MM.1S (cell line): Measurements from ENCODE around the gene DEPP1.

Experiments used
- DNase-seq: peaks from one replicate; pipeline ENCODE4 v3.0.0-alpha.2; 2015
- H2AFZ ChIP-seq: fragments of 300-600 bp; sonication (generic); 2 replicates; pipeline ENCODE4 v1.6.0; 2016; ENCODE audit warnings: antibody characterized with exemption, low read length
- H3F3A ChIP-seq: fragments of 300-600 bp; sonication (generic); 2 replicates; pipeline ENCODE4 v1.6.1; 2016; ENCODE audit warnings: mild to moderate bottlenecking, antibody characterized with exemption, low read length, moderate library complexity, mixed read lengths; ENCODE audit not compliant: insufficient read depth
- H3K27ac ChIP-seq: fragments of 300-600 bp; sonication (generic); 2 replicates; pipeline ENCODE4 v1.5.1; 2016; ENCODE audit warnings: mild to moderate bottlenecking, low read length
- H3K27me3 ChIP-seq: fragments of 300-600 bp; sonication (generic); replicated peaks from 2 replicates; pipeline ENCODE4 v1.6.0; 2016; ENCODE audit warnings: low read length; ENCODE audit not compliant: insufficient read depth
- H3K36me3 ChIP-seq: fragments of 300-600 bp; sonication (generic); replicated peaks from 2 replicates; pipeline ENCODE4 v1.6.1; 2016; ENCODE audit warnings: mild to moderate bottlenecking, low read length, mixed read lengths; ENCODE audit not compliant: insufficient read depth
- H3K4me1 ChIP-seq: fragments of 300-600 bp; sonication (generic); 2 replicates; pipeline ENCODE4 v1.6.1; 2016; ENCODE audit warnings: low read length, mixed read lengths
- H3K4me2 ChIP-seq: fragments of 300-600 bp; sonication (generic); 2 replicates; pipeline ENCODE4 v1.6.0; 2016; ENCODE audit warnings: low read depth, low read length
- H3K4me3 ChIP-seq: fragments of 300-600 bp; sonication (generic); 2 replicates; pipeline ENCODE4 v1.5.1; 2016; ENCODE audit warnings: low read length, mixed read lengths
- H3K79me2 ChIP-seq: fragments of 300-600 bp; sonication (generic); 2 replicates; pipeline ENCODE4 v1.6.1; 2016; ENCODE audit warnings: mixed run types, low read length, mixed read lengths
- H3K9ac ChIP-seq: fragments of 300-600 bp; sonication (generic); 2 replicates; pipeline ENCODE4 v1.6.1; 2016; ENCODE audit warnings: low read length, mixed read lengths
- H3K9me2 ChIP-seq: fragments of 300-600 bp; sonication (generic); replicated peaks from 2 replicates; pipeline ENCODE4 v1.6.1; 2016; ENCODE audit warnings: mild to moderate bottlenecking, low read length, mixed read lengths; ENCODE audit not compliant: insufficient read depth
- H3K9me3 ChIP-seq: fragments of 300-600 bp; sonication (generic); replicated peaks from 2 replicates; pipeline ENCODE4 v1.6.1; 2016; ENCODE audit warnings: mild to moderate bottlenecking, low read length, mixed read lengths; ENCODE audit not compliant: insufficient read depth
- H4K20me1 ChIP-seq: fragments of 300-600 bp; sonication (generic); 2 replicates; pipeline ENCODE4 v1.6.1; 2016; ENCODE audit warnings: mild to moderate bottlenecking, low read length, moderate library complexity, mixed read lengths; ENCODE audit not compliant: insufficient read depth
- EZH2 ChIP-seq: fragments of 300-600 bp; sonication (generic); optimal IDR thresholded peaks from 2 replicates; pipeline ENCODE3; 2017; ENCODE audit warnings: low read depth, mild to moderate bottlenecking, antibody characterized with exemption, low read length, mixed read lengths
- EZH2phosphoT487 ChIP-seq: fragments of 300-600 bp; sonication (generic); IDR thresholded peaks from 2 replicates; pipeline ENCODE4 v1.6.1; 2018; ENCODE audit warnings: antibody characterized with exemption, low read length
- TF ChIP-seq, protein P1 (sequence below): fragments of 300-600 bp; sonication (generic); IDR thresholded peaks from 2 replicates; pipeline ENCODE4 v1.5.1; 2016; ENCODE audit warnings: antibody characterized with exemption, low read length, mixed read lengths

Gene DEPP1

DNA sequence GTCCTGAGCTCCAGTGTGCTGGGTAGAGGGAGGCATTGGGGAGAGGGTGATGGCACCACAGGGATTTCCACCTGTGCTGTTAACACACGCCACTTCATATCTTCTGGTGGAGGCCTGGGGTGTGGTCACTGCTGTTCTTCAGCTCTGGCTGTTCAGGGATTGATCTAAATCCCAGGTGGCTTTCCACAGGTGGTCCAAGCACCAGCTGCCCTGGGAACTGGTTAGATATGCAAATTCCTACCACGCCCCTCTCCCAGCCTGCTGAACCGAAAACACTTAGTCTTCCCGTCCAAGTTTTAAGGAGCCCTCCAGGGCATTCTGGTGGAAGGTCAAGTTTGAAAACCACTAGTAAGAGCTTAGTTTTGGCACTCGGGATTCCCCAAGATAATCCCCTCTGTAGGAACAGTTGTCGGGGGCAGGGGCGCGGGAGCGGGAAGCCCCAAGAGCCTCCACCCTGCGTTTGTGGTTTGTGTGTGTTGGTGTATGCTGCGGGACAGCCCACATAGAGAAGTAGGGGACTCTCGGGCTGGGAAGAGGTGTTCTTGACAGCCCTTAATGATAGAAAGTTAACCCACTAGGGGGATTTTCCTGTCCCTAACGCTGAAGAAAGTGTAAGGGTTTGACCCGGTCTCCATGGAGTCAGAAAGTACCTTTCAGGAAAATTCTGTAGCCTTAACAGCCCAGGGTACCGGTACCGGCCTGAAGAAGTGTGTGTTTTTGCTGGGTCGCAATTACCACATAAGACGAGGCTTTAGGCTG is 5.1 kb downstream of the DEPP1 start:
- H3K9me3 ChIP-seq: no peaks in the 10 kb centered on the region
- TF ChIP-seq, protein P1, sequence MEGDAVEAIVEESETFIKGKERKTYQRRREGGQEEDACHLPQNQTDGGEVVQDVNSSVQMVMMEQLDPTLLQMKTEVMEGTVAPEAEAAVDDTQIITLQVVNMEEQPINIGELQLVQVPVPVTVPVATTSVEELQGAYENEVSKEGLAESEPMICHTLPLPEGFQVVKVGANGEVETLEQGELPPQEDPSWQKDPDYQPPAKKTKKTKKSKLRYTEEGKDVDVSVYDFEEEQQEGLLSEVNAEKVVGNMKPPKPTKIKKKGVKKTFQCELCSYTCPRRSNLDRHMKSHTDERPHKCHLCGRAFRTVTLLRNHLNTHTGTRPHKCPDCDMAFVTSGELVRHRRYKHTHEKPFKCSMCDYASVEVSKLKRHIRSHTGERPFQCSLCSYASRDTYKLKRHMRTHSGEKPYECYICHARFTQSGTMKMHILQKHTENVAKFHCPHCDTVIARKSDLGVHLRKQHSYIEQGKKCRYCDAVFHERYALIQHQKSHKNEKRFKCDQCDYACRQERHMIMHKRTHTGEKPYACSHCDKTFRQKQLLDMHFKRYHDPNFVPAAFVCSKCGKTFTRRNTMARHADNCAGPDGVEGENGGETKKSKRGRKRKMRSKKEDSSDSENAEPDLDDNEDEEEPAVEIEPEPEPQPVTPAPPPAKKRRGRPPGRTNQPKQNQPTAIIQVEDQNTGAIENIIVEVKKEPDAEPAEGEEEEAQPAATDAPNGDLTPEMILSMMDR: no peak
- TF ChIP-seq EZH2phosphoT487 (no peak), EZH2 (no peak)
- H3K79me2 ChIP-seq: peaks cover 63% of the 10 kb centered on the region
- H3K27ac ChIP-seq: peak overlapping the region; percentile 38; the same call in 1 of the 2 replicates
- H3K4me3 ChIP-seq: no peak overlapping the region
- H4K20me1 ChIP-seq: no peaks in the 10 kb centered on the region
- H3K4me2 ChIP-seq: peak overlapping the region; percentile 16; the same call in 1 of the 2 replicates
- H3F3A ChIP-seq: peaks cover 32% of the 10 kb centered on the region
- H3K9me2 ChIP-seq: no peaks in the 10 kb centered on the region
- peak overlapping the region; percentile 0; the same call in 1 of the 2 replicates for H3K9ac ChIP-seq
- no peaks in the 10 kb centered on the region for H3K27me3 ChIP-seq
- H3K36me3 ChIP-seq: peaks cover 14% of the 10 kb centered on the region
- no peak overlapping the region for H2AFZ ChIP-seq
- H3K4me1 ChIP-seq: peaks cover 58% of the 10 kb centered on the region
- DNase-seq: no peak

DNA sequence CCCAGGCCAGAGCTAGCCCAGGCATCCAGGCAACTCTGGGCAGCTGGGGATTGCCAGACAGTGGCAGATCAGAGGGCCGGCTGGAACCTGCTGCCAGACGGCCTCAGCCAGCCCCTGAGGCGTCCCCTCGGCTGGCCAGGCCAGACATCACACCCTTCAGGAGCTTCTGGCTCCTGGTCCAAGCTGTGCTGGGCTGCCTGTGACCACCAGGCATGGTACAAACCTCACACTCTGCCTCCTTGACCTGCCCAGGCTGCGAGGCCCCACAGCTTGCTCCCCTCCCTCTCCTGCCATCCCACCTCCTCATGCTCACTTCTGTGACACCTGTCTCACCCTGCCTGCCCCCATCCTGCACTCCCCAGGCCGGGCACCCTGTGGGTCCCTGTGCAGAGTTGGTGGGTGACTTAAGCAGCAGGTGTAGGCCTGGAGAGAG is 5.7 kb downstream of the DEPP1 start:
- no peaks in the 10 kb centered on the region for H3K9me3 ChIP-seq
- peaks cover 63% of the 10 kb centered on the region for H3K79me2 ChIP-seq
- H3F3A ChIP-seq: peaks cover 32% of the 10 kb centered on the region
- H3K4me3 ChIP-seq: no peak overlapping the region
- H3K9me2 ChIP-seq: no peaks in the 10 kb centered on the region
- H3K9ac ChIP-seq: no peak overlapping the region
- H3K27me3 ChIP-seq: no peaks in the 10 kb centered on the region
- TF ChIP-seq EZH2: no peak
- no peak for TF ChIP-seq EZH2phosphoT487
- TF ChIP-seq, protein P1: no peak
- H3K27ac ChIP-seq: peak overlapping the region; percentile 38; the same call in 1 of the 2 replicates
- H3K36me3 ChIP-seq: peaks cover 14% of the 10 kb centered on the region
- peak overlapping the region; percentile 16; the same call in 1 of the 2 replicates for H3K4me2 ChIP-seq
- no peaks in the 10 kb centered on the region for H4K20me1 ChIP-seq
- H2AFZ ChIP-seq: no peak overlapping the region
- peaks cover 57% of the 10 kb centered on the region for H3K4me1 ChIP-seq
- no peak for DNase-seq

DNA sequence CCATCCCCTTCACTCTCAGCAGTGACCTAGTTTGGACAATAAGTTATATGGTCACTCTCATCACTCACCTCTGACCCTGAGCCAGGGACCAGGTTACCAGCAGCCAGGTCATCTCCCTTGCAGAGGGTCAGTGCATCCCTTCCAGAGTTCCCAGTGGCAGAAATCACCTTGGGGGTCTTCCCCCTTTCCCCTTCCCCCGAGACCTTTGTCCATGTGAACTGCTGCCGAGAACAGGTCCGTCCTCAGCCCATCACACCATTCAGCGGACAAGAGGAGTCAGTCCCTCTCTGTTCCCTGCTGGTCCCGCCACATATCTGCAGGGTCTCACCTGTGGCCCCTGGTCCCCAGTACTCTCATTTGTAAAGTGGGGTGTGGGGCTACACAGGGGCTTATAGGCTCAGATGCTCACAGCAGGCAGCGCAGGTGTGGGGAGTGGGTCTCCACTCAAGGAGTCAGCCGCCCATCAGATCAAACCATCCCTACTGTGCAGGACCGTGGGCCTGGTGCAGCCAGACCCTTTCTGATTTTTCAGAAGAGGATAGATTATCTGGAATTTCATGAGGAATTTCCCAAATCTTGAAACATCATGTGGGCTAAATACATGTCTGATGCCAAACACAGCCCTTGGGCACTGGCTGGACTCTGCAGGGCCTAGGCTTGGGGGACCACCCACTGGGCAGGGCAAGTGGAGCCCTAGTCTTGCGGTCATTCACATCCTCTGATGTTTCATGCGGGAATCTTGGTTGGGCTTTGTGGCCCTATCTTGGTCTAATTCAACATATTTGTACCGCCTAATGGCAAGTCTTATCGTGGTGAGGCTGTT is 6.5 kb downstream of the DEPP1 start:
- peaks cover 58% of the 10 kb centered on the region for H3K4me1 ChIP-seq
- no peak overlapping the region for H3K4me3 ChIP-seq
- H3K27me3 ChIP-seq: no peaks in the 10 kb centered on the region
- no peak overlapping the region for H3K4me2 ChIP-seq
- peaks cover 14% of the 10 kb centered on the region for H3K36me3 ChIP-seq
- no peak for DNase-seq
- no peak overlapping the region for H3K9ac ChIP-seq
- H4K20me1 ChIP-seq: no peaks in the 10 kb centered on the region
- H3F3A ChIP-seq: peaks cover 32% of the 10 kb centered on the region
- H3K79me2 ChIP-seq: peaks cover 63% of the 10 kb centered on the region
- no peaks in the 10 kb centered on the region for H3K9me3 ChIP-seq
- H2AFZ ChIP-seq: no peak overlapping the region
- H3K27ac ChIP-seq: peak overlapping the region; percentile 38; the same call in 1 of the 2 replicates
- no peaks in the 10 kb centered on the region for H3K9me2 ChIP-seq
- TF ChIP-seq, protein P1: no peak
- TF ChIP-seq EZH2 (no peak), EZH2phosphoT487 (no peak)
